OCI-LY7 (cell line): ENCODE results near the gene PRRG2. TPM values are rescaled to one million over a fixed set of nuclear protein-coding genes. Genes with fewer than 3 reads are reported as not detected.

Source experiments
- BruUV-seq: library from RNA; stranded (reverse); fragments of 400-500 nt; replicated peaks from 2 replicates; lab custom pipeline; 2021; lab: Mats Ljungman, UMichigan
- CTCF ChIA-PET: fragments of 300-600 bp; sonication (Branson Sonifier 250); formaldehyde crosslinking; loops from one replicate; lab custom pipeline; 2022; ENCODE audit warnings: antibody characterized with exemption; ENCODE audit not compliant: unreplicated experiment; lab: Charles Lee
- POLR2A ChIA-PET: fragments of 300-600 bp; sonication (Branson Sonifier 250); formaldehyde crosslinking; loops from one replicate; lab custom pipeline; 2022; ENCODE audit warnings: antibody characterized with exemption; lab: Charles Lee
- DNase-seq: peaks from one replicate; pipeline ENCODE4 v3.0.0-alpha.2; 2015; ENCODE audit warnings: low spot score
- H2AFZ ChIP-seq: fragments of 200-600 bp; sonication (generic), shearing (Covaris generic); 2 replicates; pipeline ENCODE4 v1.6.1; 2014; ENCODE audit warnings: mild to moderate bottlenecking, antibody characterized with exemption, low read length, moderate library complexity
- H3K27ac ChIP-seq: fragments of 200-600 bp; sonication (generic); 2 replicates; pipeline ENCODE4 v1.5.1; 2014; ENCODE audit warnings: mixed run types, low read depth, mild to moderate bottlenecking, moderate library complexity, low read length, inconsistent platforms; ENCODE audit not compliant: poor library complexity, severe bottlenecking
- H3K36me3 ChIP-seq: fragments of 200-600 bp; sonication (generic); 2 replicates; pipeline ENCODE4 v1.6.1; 2014; ENCODE audit warnings: mild to moderate bottlenecking, antibody characterized with exemption, low read length, moderate library complexity, mixed read lengths; ENCODE audit not compliant: insufficient read depth
- H3K4me1 ChIP-seq: fragments of 200-600 bp; sonication (generic); 2 replicates; pipeline ENCODE4 v1.5.1; 2014; ENCODE audit warnings: mild to moderate bottlenecking, low read length; ENCODE audit not compliant: insufficient read depth, poor library complexity, severe bottlenecking
- H3K4me2 ChIP-seq: fragments of 200-600 bp; sonication (generic); 2 replicates; pipeline ENCODE4 v1.6.1; 2014; ENCODE audit warnings: mild to moderate bottlenecking, low read length
- H3K4me3 ChIP-seq: fragments of 200-600 bp; sonication (generic); 2 replicates; pipeline ENCODE4 v1.5.1; 2014; ENCODE audit warnings: mild to moderate bottlenecking, low read depth, low read length; ENCODE audit not compliant: poor library complexity, severe bottlenecking
- H3K79me2 ChIP-seq: fragments of 200-600 bp; sonication (generic); 2 replicates; pipeline ENCODE4 v1.6.1; 2016; ENCODE audit warnings: low read depth, mild to moderate bottlenecking, low read length, moderate library complexity, mixed read lengths; ENCODE audit not compliant: insufficient read depth
- H3K9me2 ChIP-seq: fragments of 200-600 bp; sonication (generic); 2 replicates; pipeline ENCODE4 v1.6.1; 2016; ENCODE audit warnings: mild to moderate bottlenecking, low read length, mixed read lengths; ENCODE audit not compliant: insufficient read depth
- H3K9me3 ChIP-seq: fragments of 200-600 bp; sonication (generic); 2 replicates; pipeline ENCODE4 v1.6.1; 2014; ENCODE audit warnings: mild to moderate bottlenecking, mixed run types, low read length, mixed read lengths
- H4K20me1 ChIP-seq: fragments of 200-600 bp; sonication (generic); 2 replicates; pipeline ENCODE4 v1.6.1; 2014; ENCODE audit warnings: mild to moderate bottlenecking, antibody characterized with exemption, low read length, moderate library complexity, mixed read lengths; ENCODE audit not compliant: insufficient read depth
- CTCF ChIP-seq: fragments of 200-600 bp; sonication (generic); conservative IDR thresholded peaks from 2 replicates; pipeline ENCODE4 v1.5.1; 2014; ENCODE audit warnings: mild to moderate bottlenecking, antibody characterized with exemption, low read length, moderate library complexity, mixed read lengths
- EZH2phosphoT487 ChIP-seq: fragments of 200-600 bp; sonication (generic); IDR thresholded peaks from 2 replicates; pipeline ENCODE4 v1.6.1; 2018; ENCODE audit warnings: low read depth, borderline replicate concordance, mild to moderate bottlenecking, mixed run types, antibody characterized with exemption, low read length, moderate library complexity, mixed read lengths
- intact Hi-C: fragments of 100-400 bp; cut with micrococcal nuclease; formaldehyde crosslinking; loops from one replicate; pipeline ENCODE4 v1.10.0; 2022; ENCODE audit not compliant: unreplicated experiment
- total RNA-seq, 2 experiments: library from RNA; depleted of rRNA in 1 of 2; stranded (reverse); fragments of >200 nt in 1 of 2; shearing (Covaris generic) in 1 of 2; gene quantifications; 2 replicates each; pipeline ENCODE4 v1.2.3, GENCODE V29; 2014 to 2022

PRRG2 gene
- total RNA-seq, 2 experiments from 2014 or later: 2.4 to 2.7 TPM

GRCh38 chr19:49602806-49603205 is 21.7 kb downstream of the PRRG2 start:
- intact Hi-C loops: no loop called here
- Histone ChIP-seq H3K9me3 (no peaks in the 10 kb centered on the region), H3K9me2 (no peaks in the 10 kb centered on the region), H3K4me1 (no peaks in the 10 kb centered on the region), H3K79me2 (peaks cover 9% of the 10 kb centered on the region; the same call in 1 of the 2 replicates), H3K4me2 (no peak overlapping the region), H3K4me3 (no peak overlapping the region), H2AFZ (no peak overlapping the region), H4K20me1 (peaks cover 6% of the 10 kb centered on the region; the same call in 1 of the 2 replicates), H3K36me3 (peaks cover 95% of the 10 kb centered on the region), H3K27ac (no peak overlapping the region)
- no TSS peak for BruUV-seq
- CTCF ChIA-PET: no interaction called here
- TF ChIP-seq EZH2phosphoT487 (no peak), CTCF (no peak)
- DNase-seq: no peak
- POLR2A ChIA-PET: no interaction called here

GRCh38 chr19:49605605-49606004 is 24.5 kb downstream of the PRRG2 start:
- H3K9me3 ChIP-seq: no peaks in the 10 kb centered on the region
- peaks cover 98% of the 10 kb centered on the region for H3K36me3 ChIP-seq
- no peaks in the 10 kb centered on the region for H3K9me2 ChIP-seq
- H2AFZ ChIP-seq: no peak overlapping the region
- no peak for DNase-seq
- intact Hi-C loops: no loop called here
- BruUV-seq: no TSS peak
- no peaks in the 10 kb centered on the region for H3K4me1 ChIP-seq
- CTCF ChIA-PET: no interaction called here
- 0 out of 2 replicates have a peak, but pooled peaks cover 6% of the 10 kb centered on the region for H4K20me1 ChIP-seq
- no peak overlapping the region for H3K4me2 ChIP-seq
- H3K27ac ChIP-seq: no peak overlapping the region
- peaks cover 13% of the 10 kb centered on the region; the same call in 1 of the 2 replicates for H3K79me2 ChIP-seq
- POLR2A ChIA-PET: no interaction called here
- H3K4me3 ChIP-seq: no peak overlapping the region
- TF ChIP-seq CTCF (no peak), EZH2phosphoT487 (no peak)

GRCh38 chr19:49609499-49610092 is 28.5 kb downstream of the PRRG2 start:
- no peaks in the 10 kb centered on the region for H3K4me1 ChIP-seq
- H3K4me3 ChIP-seq: no peak overlapping the region
- no peaks in the 10 kb centered on the region for H3K9me3 ChIP-seq
- CTCF ChIA-PET: no interaction called here
- no peak overlapping the region for H3K4me2 ChIP-seq
- H3K27ac ChIP-seq: no peak overlapping the region
- no peaks in the 10 kb centered on the region for H3K9me2 ChIP-seq
- no peak for TF ChIP-seq CTCF
- no peak for TF ChIP-seq EZH2phosphoT487
- intact Hi-C loops: no loop called here
- H4K20me1 ChIP-seq: no peaks in the 10 kb centered on the region
- POLR2A ChIA-PET: no interaction called here
- 0 out of 2 replicates have a peak, but pooled peaks cover 8% of the 10 kb centered on the region for H3K79me2 ChIP-seq
- H3K36me3 ChIP-seq: peaks cover 90% of the 10 kb centered on the region
- no peak for DNase-seq
- H2AFZ ChIP-seq: no peak overlapping the region
- BruUV-seq: no TSS peak
